ENCODE results near the gene CCDC171.

The CCDC171 gene

GRCh38 chr9:15977438-15977837 lies 424.6 kb downstream of the CCDC171 start (continued):
- TF ChIP-seq ZNF366 (tag by site-specific recombination; conservative IDR thresholded peaks at IDR 0.05) (0 out of 2 replicates have a peak, but pooled peaks have one; percentile 38), ZBTB11 (tag by site-specific recombination; conservative IDR thresholded peaks at IDR 0.05; ENCODE audit: low read depth) (no peak), ZNF302 (tag by site-specific recombination; IDR thresholded peaks at IDR 0.05; ENCODE audit: low read depth) (no peak), ZNF433 (tag by site-specific recombination; IDR thresholded peaks at IDR 0.05; ENCODE audit: low read depth) (no peak), WT1 (tag by site-specific recombination; IDR thresholded peaks at IDR 0.05) (peak; percentile 91), ZNF138 (tag by site-specific recombination; IDR thresholded peaks at IDR 0.05; ENCODE audit: borderline replicate concordance) (no peak), FEZF1 (tag by site-specific recombination; IDR thresholded peaks at IDR 0.05) (peak; percentile 85), ZNF530 (tag by site-specific recombination; IDR thresholded peaks at IDR 0.05; ENCODE audit: low read depth) (no peak), ZSCAN5A (tag by site-specific recombination; IDR thresholded peaks at IDR 0.05) (no peak), KLF17 (tag by site-specific recombination; IDR thresholded peaks at IDR 0.05) (no peak), OVOL3 (tag by site-specific recombination; IDR thresholded peaks at IDR 0.05) (peak; percentile 65; the same call in 1 of the 2 replicates), ZNF174 (tag by site-specific recombination; IDR thresholded peaks at IDR 0.05) (no peak), OSR2 (tag by site-specific recombination; IDR thresholded peaks at IDR 0.05) (peak; percentile 92), ZNF292 (tag by site-specific recombination; IDR thresholded peaks at IDR 0.05; ENCODE audit: borderline replicate concordance, low read depth) (no peak), ZNF645 (tag by site-specific recombination; IDR thresholded peaks at IDR 0.05) (no peak), ZNF155 (tag by site-specific recombination; IDR thresholded peaks at IDR 0.05) (no peak), ZXDB (tag by site-specific recombination; IDR thresholded peaks at IDR 0.05) (0 out of 2 replicates have a peak, but pooled peaks have one; percentile 18), ZEB2 (tag by site-specific recombination; IDR thresholded peaks at IDR 0.05) (no peak), ZNF266 (tag by site-specific recombination; IDR thresholded peaks at IDR 0.05; ENCODE audit: low read depth) (no peak), ZNF654 (tag by site-specific recombination; IDR thresholded peaks at IDR 0.05; ENCODE audit: low read depth) (no peak), ZNF776 (tag by site-specific recombination; IDR thresholded peaks at IDR 0.05; ENCODE audit: borderline replicate concordance) (no peak)

GRCh38 chr9:15982182-15982581 lies 429.3 kb downstream of the CCDC171 start:
- H3K9me3 ChIP-seq (ENCODE audit: control insufficient read depth, insufficient read depth, low read depth, low read length): no peaks in the 10 kb centered on the region
- no peak overlapping the region for H3K27ac ChIP-seq (ENCODE audit: extremely low read depth, low read depth, low read length)
- H3K4me1 ChIP-seq (ENCODE audit: control insufficient read depth, insufficient read depth, low read length): peaks cover 4% of the 10 kb centered on the region; the same call in 1 of the 2 replicates
- H3K4me3 ChIP-seq (ENCODE audit: low read depth, low read length): no peak overlapping the region
- ChIA-PET CTCF (no interaction called here), POLR2A (no interaction called here)
- H3K36me3 ChIP-seq (ENCODE audit: control insufficient read depth in 2 of 2, insufficient read depth in 1 of 2, low read length in 2 of 2): no peaks in the 10 kb centered on the region
- no peak for TF ChIP-seq TCF7L2 (IDR thresholded peaks at IDR 0.05; ENCODE audit: borderline replicate concordance, low read depth, low read length)
- no peak for TF ChIP-seq ZNF670 (tag by site-specific recombination; IDR thresholded peaks at IDR 0.05; ENCODE audit: low read depth)
- TF ChIP-seq ZNF214 (tag by site-specific recombination; IDR thresholded peaks at IDR 0.05; ENCODE audit: borderline replicate concordance): no peak
- no peak for TF ChIP-seq ZNF660 (tag by site-specific recombination; IDR thresholded peaks at IDR 0.05)
- 0 out of 2 replicates have a peak, but pooled peaks have one; percentile 35 for TF ChIP-seq ZNF843 (tag by site-specific recombination; IDR thresholded peaks at IDR 0.05)
- peak; percentile 46; the same call in 1 of the 2 replicates for TF ChIP-seq WT1 (tag by site-specific recombination; IDR thresholded peaks at IDR 0.05)
- no peak for TF ChIP-seq ZNF248 (tag by site-specific recombination; IDR thresholded peaks at IDR 0.05)
- no peak for TF ChIP-seq ZNF391 (tag by site-specific recombination; IDR thresholded peaks at IDR 0.05; ENCODE audit: borderline replicate concordance, low read depth)
- TF ChIP-seq ZNF701 (tag by site-specific recombination; IDR thresholded peaks at IDR 0.05): no peak
- TF ChIP-seq ZNF560 (tag by site-specific recombination; IDR thresholded peaks at IDR 0.05; ENCODE audit: borderline replicate concordance): no peak
- TF ChIP-seq ZNF449 (tag by site-specific recombination; IDR thresholded peaks at IDR 0.05): no peak

All from HEK293 (cell line).